HL-60 (cell line): Measurements from ENCODE around the gene ZNF616.

ENCODE experiments used
- GABPA ChIP-seq: IDR thresholded peaks from 2 replicates; pipeline ENCODE4 v1.6.1; 2012; ENCODE audit warnings: low read depth
- POLR2AphosphoS5 ChIP-seq: IDR thresholded peaks from 2 replicates; pipeline ENCODE4 v1.6.1; 2012; ENCODE audit warnings: low read depth
- SPI1 ChIP-seq: IDR thresholded peaks from 2 replicates; pipeline ENCODE4 v1.6.1; 2012; ENCODE audit warnings: low read depth, mild to moderate bottlenecking, borderline replicate concordance
- TF ChIP-seq, protein P1 (sequence below): IDR thresholded peaks from one replicate; pipeline ENCODE4 v1.5.1; 2011; ENCODE audit warnings: low read length, control low read depth, inconsistent platforms; ENCODE audit not compliant: insufficient read depth
- TF ChIP-seq, protein P2 (sequence below): IDR thresholded peaks from 2 replicates; pipeline ENCODE4 v1.6.1; 2012; ENCODE audit warnings: low read depth; ENCODE audit not compliant: insufficient replicate concordance

DNA sequence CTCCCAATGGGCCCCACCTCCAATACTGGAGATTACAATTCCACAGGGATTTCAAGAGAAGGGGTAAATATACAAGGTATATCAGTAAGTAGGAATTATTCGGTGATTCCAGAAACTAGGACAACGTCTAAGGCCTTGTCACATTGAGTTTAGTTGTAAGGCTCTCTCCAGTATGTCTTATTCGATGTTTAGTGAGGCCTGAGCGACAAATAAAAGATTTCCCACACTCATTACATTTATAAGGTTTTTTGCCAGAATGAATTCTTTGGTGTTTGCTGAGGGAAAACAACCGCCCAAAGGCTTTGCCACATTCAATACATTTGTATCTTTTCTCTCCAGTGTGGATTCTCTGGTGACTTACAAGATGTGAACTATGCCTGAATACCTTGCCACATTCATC lies 25.0 kb downstream of the ZNF616 start:
- TF ChIP-seq, protein P1, sequence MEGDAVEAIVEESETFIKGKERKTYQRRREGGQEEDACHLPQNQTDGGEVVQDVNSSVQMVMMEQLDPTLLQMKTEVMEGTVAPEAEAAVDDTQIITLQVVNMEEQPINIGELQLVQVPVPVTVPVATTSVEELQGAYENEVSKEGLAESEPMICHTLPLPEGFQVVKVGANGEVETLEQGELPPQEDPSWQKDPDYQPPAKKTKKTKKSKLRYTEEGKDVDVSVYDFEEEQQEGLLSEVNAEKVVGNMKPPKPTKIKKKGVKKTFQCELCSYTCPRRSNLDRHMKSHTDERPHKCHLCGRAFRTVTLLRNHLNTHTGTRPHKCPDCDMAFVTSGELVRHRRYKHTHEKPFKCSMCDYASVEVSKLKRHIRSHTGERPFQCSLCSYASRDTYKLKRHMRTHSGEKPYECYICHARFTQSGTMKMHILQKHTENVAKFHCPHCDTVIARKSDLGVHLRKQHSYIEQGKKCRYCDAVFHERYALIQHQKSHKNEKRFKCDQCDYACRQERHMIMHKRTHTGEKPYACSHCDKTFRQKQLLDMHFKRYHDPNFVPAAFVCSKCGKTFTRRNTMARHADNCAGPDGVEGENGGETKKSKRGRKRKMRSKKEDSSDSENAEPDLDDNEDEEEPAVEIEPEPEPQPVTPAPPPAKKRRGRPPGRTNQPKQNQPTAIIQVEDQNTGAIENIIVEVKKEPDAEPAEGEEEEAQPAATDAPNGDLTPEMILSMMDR: no peak
- TF ChIP-seq POLR2AphosphoS5 (no peak), GABPA (no peak), SPI1 (no peak)
- TF ChIP-seq, protein P2, sequence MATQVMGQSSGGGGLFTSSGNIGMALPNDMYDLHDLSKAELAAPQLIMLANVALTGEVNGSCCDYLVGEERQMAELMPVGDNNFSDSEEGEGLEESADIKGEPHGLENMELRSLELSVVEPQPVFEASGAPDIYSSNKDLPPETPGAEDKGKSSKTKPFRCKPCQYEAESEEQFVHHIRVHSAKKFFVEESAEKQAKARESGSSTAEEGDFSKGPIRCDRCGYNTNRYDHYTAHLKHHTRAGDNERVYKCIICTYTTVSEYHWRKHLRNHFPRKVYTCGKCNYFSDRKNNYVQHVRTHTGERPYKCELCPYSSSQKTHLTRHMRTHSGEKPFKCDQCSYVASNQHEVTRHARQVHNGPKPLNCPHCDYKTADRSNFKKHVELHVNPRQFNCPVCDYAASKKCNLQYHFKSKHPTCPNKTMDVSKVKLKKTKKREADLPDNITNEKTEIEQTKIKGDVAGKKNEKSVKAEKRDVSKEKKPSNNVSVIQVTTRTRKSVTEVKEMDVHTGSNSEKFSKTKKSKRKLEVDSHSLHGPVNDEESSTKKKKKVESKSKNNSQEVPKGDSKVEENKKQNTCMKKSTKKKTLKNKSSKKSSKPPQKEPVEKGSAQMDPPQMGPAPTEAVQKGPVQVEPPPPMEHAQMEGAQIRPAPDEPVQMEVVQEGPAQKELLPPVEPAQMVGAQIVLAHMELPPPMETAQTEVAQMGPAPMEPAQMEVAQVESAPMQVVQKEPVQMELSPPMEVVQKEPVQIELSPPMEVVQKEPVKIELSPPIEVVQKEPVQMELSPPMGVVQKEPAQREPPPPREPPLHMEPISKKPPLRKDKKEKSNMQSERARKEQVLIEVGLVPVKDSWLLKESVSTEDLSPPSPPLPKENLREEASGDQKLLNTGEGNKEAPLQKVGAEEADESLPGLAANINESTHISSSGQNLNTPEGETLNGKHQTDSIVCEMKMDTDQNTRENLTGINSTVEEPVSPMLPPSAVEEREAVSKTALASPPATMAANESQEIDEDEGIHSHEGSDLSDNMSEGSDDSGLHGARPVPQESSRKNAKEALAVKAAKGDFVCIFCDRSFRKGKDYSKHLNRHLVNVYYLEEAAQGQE: no peak
